Right cardiac atrium (tissue), 5 donors: Measurements from ENCODE around the gene TOR2A. TPM values are rescaled to one million over a fixed set of nuclear protein-coding genes. Genes with fewer than 3 reads are reported as not detected.

Experiments used
- ATAC-seq, 2 donors: fragments of 200-7000 bp; cut with Tn5 transposase; one replicate each; pipeline versions ENCODE4 v1.8.0 to v1.9.1; 2020; ENCODE audit warnings: moderate library complexity in 2 of 2, mild to moderate bottlenecking in 1 of 2
- DNase-seq, 3 donors: peaks; one replicate each; pipeline ENCODE4 v3.0.0-alpha.2; 2020
- H3K27ac ChIP-seq: one replicate; pipeline ENCODE4 v1.5.1; 2013; ENCODE audit warnings: mild to moderate bottlenecking, low read length, control low read depth, moderate library complexity
- H3K27me3 ChIP-seq: one replicate; pipeline ENCODE4 v1.6.1; 2013; ENCODE audit not compliant: control insufficient read depth, insufficient read depth
- H3K4me1 ChIP-seq: one replicate; pipeline ENCODE4 v1.6.1; 2013; ENCODE audit warnings: low read length; ENCODE audit not compliant: control insufficient read depth, insufficient read depth
- H3K4me3 ChIP-seq: one replicate; pipeline ENCODE4 v1.5.1; 2013; ENCODE audit warnings: low read length, control low read depth
- H3K9me3 ChIP-seq: one replicate; pipeline ENCODE4 v1.6.1; 2013; ENCODE audit warnings: low read length; ENCODE audit not compliant: control insufficient read depth
- WGBS: extraction: QIAGEN DNeasy Blood & Tissue Kit; methylation state at CpG from one replicate; pipeline ENCODE4 v1.1.7; 2013; 5-methylcytosine and 5-hydroxymethylcytosine counted together
- intact Hi-C, 4 donors: fragments of 100-400 bp; cut with DNase I; formaldehyde crosslinking; loops; one replicate each; pipeline versions ENCODE4 v1.11.0 to v1.14.0; 2022 to 2023
- polyA plus RNA-seq: library from polyadenylated mRNA; stranded (reverse); fragments of 200-250 nt; gene quantifications from one replicate; pipeline ENCODE4 v1.2.3, GENCODE V29; 2013
- total RNA-seq, 4 donors: library from RNA; stranded (reverse); fragmentation: NEBNext Ultra II Directional; extraction: Animal tissue kit (Norgen Biotek cat#: 25700); gene quantifications; one replicate each; pipeline ENCODE4 v1.2.1, GENCODE V29; 2021
- donor health status: healthy with polysubstance abuse.
- donor health status: DM: no; HTN: yes; CAD: no.
- donor health status: DM: no; HTN: no; CAD: no.
- donor health status: DM: no; HTN: yes; CAD: no; lungs with severe emphysema.
- donor health status: DM: yes; HTN: yes; CAD: no.

TOR2A gene
- total and polyA plus RNA-seq, 5 donors: 3.1 to 3.9 (median 3.7) TPM

DNA sequence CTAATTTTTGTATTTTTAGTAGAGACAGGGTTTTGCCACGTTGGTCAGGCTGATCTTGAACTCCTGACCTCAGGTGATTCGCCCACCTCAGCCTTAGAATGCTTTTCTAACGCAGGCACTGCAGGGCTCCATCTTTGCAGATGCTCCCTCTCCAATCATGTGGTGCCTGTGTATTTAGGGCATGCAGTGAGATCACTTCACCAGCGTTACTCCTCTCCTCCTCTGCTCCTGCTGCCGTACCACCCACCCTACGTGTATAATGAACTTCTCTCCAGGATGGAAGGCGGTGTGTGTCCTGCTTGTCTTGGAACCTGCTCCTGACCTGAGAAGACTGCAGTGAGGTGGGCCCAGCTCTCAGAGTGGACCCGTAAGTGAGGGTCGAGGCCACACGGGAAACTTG is 42.0 kb downstream of the TOR2A start:
- intact Hi-C loops: loop anchor here in 1 of 4 donors (10.0 kb wide), 1 partner anchor 78 kb away; the partner anchor contains the start of gene STXBP1
- Histone ChIP-seq H3K4me3 (no peak overlapping the region), H3K9me3 (no peaks in the 10 kb centered on the region), H3K4me1 (no peaks in the 10 kb centered on the region), H3K27me3 (no peaks in the 10 kb centered on the region), H3K27ac (no peak overlapping the region)
- ATAC-seq: no peak
- WGBS: 86% methylated on average over 10 of the region's 10 CpGs
- DNase-seq: no peak

DNA sequence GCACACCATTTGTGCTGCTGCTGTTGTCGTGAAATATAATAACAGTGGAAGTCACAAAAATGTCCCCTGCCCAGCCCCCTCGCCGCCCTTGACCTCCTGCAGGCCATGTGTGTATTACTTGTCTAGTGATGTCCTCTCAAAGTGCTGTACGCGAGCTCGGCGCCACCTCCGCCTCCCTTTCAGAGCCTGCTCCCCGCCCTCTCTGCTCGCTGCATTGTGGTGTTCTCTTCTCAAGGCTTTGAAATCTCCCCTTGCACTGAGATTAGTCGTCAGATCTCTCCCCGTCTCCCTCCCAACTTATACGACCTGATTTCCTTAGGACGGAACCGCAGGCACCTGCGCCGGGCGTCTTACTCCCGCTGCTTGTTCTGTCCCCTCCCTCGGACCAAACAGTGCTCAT is 43.0 kb downstream of the TOR2A start:
- Histone ChIP-seq H3K9me3 (no peaks in the 10 kb centered on the region), H3K27me3 (no peaks in the 10 kb centered on the region), H3K4me3 (no peak overlapping the region), H3K27ac (no peak overlapping the region), H3K4me1 (no peaks in the 10 kb centered on the region)
- DNase-seq: no peak
- 87% methylated on average over 20 of the region's 20 CpGs for WGBS
- no peak for ATAC-seq
- intact Hi-C loops: loop anchor here in 1 of 4 donors (10.0 kb wide), 1 partner anchor 77 kb away; the partner anchor contains the start of gene STXBP1

- ATAC-seq (no peak), DNase-seq (no peak)
- intact Hi-C loops: loop anchor here in 1 of 4 donors (10.0 kb wide), 1 partner anchor 76 kb away; the partner anchor contains the start of gene STXBP1
- Histone ChIP-seq H3K27me3 (no peaks in the 10 kb centered on the region), H3K9me3 (no peaks in the 10 kb centered on the region), H3K4me1 (no peaks in the 10 kb centered on the region), H3K27ac (no peak overlapping the region), H3K4me3 (no peak overlapping the region)
- 93% methylated on average over 10 of the region's 10 CpGs for WGBS
Observed at GRCh38 chr9:127690735-127691134, 44.4 kb downstream of the TOR2A start.

DNA sequence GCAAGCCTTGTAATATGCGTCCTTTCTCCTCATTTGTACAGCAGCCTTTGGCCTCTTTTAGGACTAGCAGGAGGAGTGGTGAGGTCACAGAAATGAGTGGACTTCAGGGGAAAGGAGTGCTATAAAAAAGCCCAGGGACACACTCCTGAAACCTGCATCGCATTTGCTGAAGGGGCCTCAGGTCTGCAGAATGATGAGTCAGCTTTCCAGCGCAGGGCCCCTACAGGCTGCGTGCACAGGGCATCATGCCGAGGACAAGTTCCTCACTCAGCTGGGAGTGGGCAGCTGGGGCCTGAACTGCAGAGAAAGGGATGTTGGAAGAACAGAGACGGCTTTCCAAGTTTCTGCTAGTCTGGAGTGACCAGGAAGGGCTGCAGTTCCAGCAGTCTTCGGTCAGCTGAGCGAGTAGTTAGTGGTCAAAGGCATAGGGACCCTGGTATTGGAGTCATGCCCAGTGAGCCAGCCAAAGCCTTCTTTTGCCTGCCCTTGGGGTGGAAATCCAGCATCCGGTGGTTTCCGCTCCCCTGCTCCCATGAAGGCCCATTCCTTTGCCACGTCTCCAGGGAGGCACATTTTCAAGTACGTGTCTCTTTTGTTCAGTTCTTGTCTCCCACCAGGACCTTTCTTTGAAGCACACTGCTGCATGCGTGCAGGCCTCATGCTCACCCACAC is 45.6 kb downstream of the TOR2A start:
- ATAC-seq: no peak
- intact Hi-C loops: no loop called here
- no peaks in the 10 kb centered on the region for H3K4me1 ChIP-seq
- no peak for DNase-seq
- H3K27me3 ChIP-seq: no peaks in the 10 kb centered on the region
- 91% methylated on average over 13 of the region's 13 CpGs for WGBS
- H3K9me3 ChIP-seq: no peaks in the 10 kb centered on the region
- no peak overlapping the region for H3K27ac ChIP-seq
- no peak overlapping the region for H3K4me3 ChIP-seq

GRCh38 chr9:127686461-127687393 is 48.4 kb downstream of the TOR2A start:
- Histone ChIP-seq H3K27ac (no peak overlapping the region), H3K9me3 (no peaks in the 10 kb centered on the region), H3K27me3 (no peaks in the 10 kb centered on the region), H3K4me3 (no peak overlapping the region), H3K4me1 (no peaks in the 10 kb centered on the region)
- 91% methylated on average over 6 of the region's 6 CpGs for WGBS
- no peak for DNase-seq
- ATAC-seq: no peak
- intact Hi-C loops: no loop called here

DNA sequence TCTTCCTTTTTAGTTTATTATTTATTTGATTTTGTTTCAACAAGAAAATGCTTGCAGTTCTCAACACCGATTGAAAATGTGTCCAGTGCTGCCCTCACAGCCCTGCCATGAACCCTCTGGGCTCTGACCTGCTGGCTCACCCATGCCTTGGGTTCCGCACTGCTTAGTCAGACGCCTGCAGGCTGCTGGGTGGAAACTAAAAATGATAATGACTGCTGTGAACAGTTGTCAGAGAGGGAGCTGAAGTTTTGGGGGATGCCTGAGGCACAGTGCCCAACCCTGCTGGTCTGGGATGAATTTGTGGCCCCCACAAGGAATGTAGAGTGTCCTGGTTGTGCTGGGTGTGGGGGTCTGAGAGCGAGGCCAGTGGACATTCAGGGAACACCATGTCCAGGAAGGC is 50.5 kb downstream of the TOR2A start:
- DNase-seq (no peak), ATAC-seq (no peak)
- 88% methylated on average over 4 of the region's 4 CpGs for WGBS
- no peaks in the 10 kb centered on the region for H3K4me1 ChIP-seq
- no peak overlapping the region for H3K4me3 ChIP-seq
- H3K27ac ChIP-seq: no peak overlapping the region
- H3K27me3 ChIP-seq: no peaks in the 10 kb centered on the region
- H3K9me3 ChIP-seq: no peaks in the 10 kb centered on the region
- intact Hi-C loops: no loop called here

- DNase-seq (no peak), ATAC-seq (no peak)
- Histone ChIP-seq H3K4me3 (no peak overlapping the region), H3K4me1 (no peaks in the 10 kb centered on the region), H3K27ac (no peak overlapping the region), H3K9me3 (no peaks in the 10 kb centered on the region), H3K27me3 (no peaks in the 10 kb centered on the region)
- 89% methylated on average over 5 of the region's 5 CpGs for WGBS
- intact Hi-C loops: no loop called here
Observed at GRCh38 chr9:127683723-127684122, 51.4 kb downstream of the TOR2A start.

- intact Hi-C loops: no loop called here
- WGBS: 92% methylated on average over 23 of the region's 23 CpGs
- ATAC-seq: no peak
Observed at GRCh38 chr9:127682351-127683136, 52.5 kb downstream of the TOR2A start.

More at GRCh38 chr9:127682351-127683136, 52.5 kb downstream of the TOR2A start:
- Histone ChIP-seq H3K27ac (no peak overlapping the region), H3K4me1 (no peaks in the 10 kb centered on the region), H3K9me3 (no peaks in the 10 kb centered on the region), H3K4me3 (no peak overlapping the region), H3K27me3 (no peaks in the 10 kb centered on the region)
- DNase-seq: no peak

Other genes starting within 250 kb of the TOR2A start
- gene STXBP1, start 123.0 kb downstream of the TOR2A start, total RNA-seq: 10 to 100 TPM; 30.0 to 43.3 (median 41.2) TPM
- 19.4 TPM for gene STXBP1, start 123.0 kb downstream of the TOR2A start, polyA plus RNA-seq
- gene CFAP157, start 28.3 kb downstream of the TOR2A start, total RNA-seq: not detected
- gene CFAP157, start 28.3 kb downstream of the TOR2A start, polyA plus RNA-seq: 0.18 TPM
- gene PTRH1, start 19.6 kb downstream of the TOR2A start, total RNA-seq: 10 to 100 TPM in 3 of 4 donors, 1 to 10 TPM in 1; 8.7 to 15.0 (median 11.6) TPM
- 16.3 TPM for gene PTRH1, start 19.6 kb downstream of the TOR2A start, polyA plus RNA-seq
- gene TTC16, start 19.2 kb downstream of the TOR2A start, total RNA-seq: under 1 TPM in 3 of 4 donors, not detected in 1; 0.06 to 0.14 (median 0.11) TPM
- 0.14 TPM for gene TTC16, start 19.2 kb downstream of the TOR2A start, polyA plus RNA-seq
- 10 to 100 TPM in 3 of 4 donors, 1 to 10 TPM in 1; 9.4 to 15.5 (median 12.7) TPM for gene SH2D3C, start 43.4 kb upstream of the TOR2A start, total RNA-seq
- 17.4 TPM for gene SH2D3C, start 43.4 kb upstream of the TOR2A start, polyA plus RNA-seq
- 10 to 100 TPM; 49.0 to 62.5 (median 58.6) TPM for gene CDK9, start 50.7 kb upstream of the TOR2A start, total RNA-seq
- gene CDK9, start 50.7 kb upstream of the TOR2A start, polyA plus RNA-seq: 37.3 TPM
- 10 to 100 TPM; 34.1 to 53.1 (median 45.6) TPM for gene FPGS, start 67.6 kb upstream of the TOR2A start, total RNA-seq
- 30.1 TPM for gene FPGS, start 67.6 kb upstream of the TOR2A start, polyA plus RNA-seq
- gene ENG, start 119.4 kb upstream of the TOR2A start, total RNA-seq: 100 to 1,000 TPM; 275 to 462 (median 364) TPM
- gene ENG, start 119.4 kb upstream of the TOR2A start, polyA plus RNA-seq: 362 TPM
- 100 to 1,000 TPM; 630 to 722 (median 659) TPM for gene AK1, start 142.4 kb upstream of the TOR2A start, total RNA-seq
- 811 TPM for gene AK1, start 142.4 kb upstream of the TOR2A start, polyA plus RNA-seq
- gene ST6GALNAC6, start 164.3 kb upstream of the TOR2A start, total RNA-seq: 10 to 100 TPM; 60.1 to 73.7 (median 65.2) TPM
- 55.9 TPM for gene ST6GALNAC6, start 164.3 kb upstream of the TOR2A start, polyA plus RNA-seq
- 10 to 100 TPM; 26.3 to 36.7 (median 32.3) TPM for gene ST6GALNAC4, start 181.7 kb upstream of the TOR2A start, total RNA-seq
- gene ST6GALNAC4, start 181.7 kb upstream of the TOR2A start, polyA plus RNA-seq: 24.3 TPM
- 1 to 10 TPM in 1 of 4 donors, under 1 TPM in 1, not detected in 2; 0.29 to 1.3 TPM for gene PIP5KL1, start 195.5 kb upstream of the TOR2A start, total RNA-seq
- 0.29 TPM for gene PIP5KL1, start 195.5 kb upstream of the TOR2A start, polyA plus RNA-seq
- 10 to 100 TPM; 13.6 to 20.0 (median 16.0) TPM for gene DPM2, start 202.6 kb upstream of the TOR2A start, total RNA-seq
- 16.4 TPM for gene DPM2, start 202.6 kb upstream of the TOR2A start, polyA plus RNA-seq
- gene EEIG1, start 245.7 kb upstream of the TOR2A start, total RNA-seq: 10 to 100 TPM; 23.1 to 35.1 (median 31.6) TPM
- gene EEIG1, start 245.7 kb upstream of the TOR2A start, polyA plus RNA-seq: 12.7 TPM